GM18507 (cell line): ENCODE results near the gene FHIT.

Source experiments
- DNase-seq: peaks from one replicate; pipeline ENCODE4 v3.0.0; 2011; ENCODE audit warnings: low read depth; ENCODE audit not compliant: insufficient read length; ENCODE audit errors: extremely low spot score
- FAIRE-seq: peaks from 2 replicates; lab custom pipeline; 2011; peaks lifted over from hg19 to GRCh38; lab: Jason Lieb, UNC

FHIT gene

DNA sequence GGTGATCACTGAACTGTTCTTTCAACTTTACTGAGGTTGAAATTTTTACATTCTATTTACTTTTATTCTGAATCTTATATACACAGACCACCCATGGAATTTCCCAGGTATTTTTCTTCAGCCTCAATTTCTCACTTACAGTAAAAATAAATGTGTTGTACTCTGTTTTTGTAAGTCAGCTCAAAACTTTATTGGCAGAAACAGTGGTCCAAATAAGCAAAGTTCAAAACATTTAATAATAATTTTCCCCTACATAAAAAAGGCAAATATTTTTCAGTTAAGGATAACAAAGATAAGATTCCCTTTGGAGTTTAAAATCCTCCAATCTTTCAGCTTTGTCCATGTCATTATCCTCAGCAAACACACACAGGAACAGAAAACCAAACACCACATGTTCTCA, 738.0 kb downstream of the FHIT start:
- FAIRE-seq = no peak
- DNase-seq = no peak

DNA sequence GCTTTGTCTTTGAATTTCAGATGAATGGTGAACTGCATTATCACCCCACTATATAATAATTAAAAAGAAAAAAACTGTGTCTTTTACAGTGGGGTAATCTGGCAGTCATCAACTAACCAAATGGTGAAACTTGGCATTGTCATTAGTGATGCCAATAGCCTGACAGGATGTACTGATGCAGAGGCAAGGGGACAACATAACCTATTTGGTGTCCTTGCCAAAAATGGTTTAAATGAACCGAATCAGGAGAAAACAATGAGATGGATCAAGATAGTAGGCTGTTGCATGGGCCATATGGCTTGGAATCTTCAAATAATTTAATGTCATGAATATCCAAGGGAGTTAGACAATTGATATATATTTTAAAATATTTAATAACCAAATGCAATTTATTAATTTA, 738.7 kb downstream of the FHIT start:
- FAIRE-seq = no peak

DNA sequence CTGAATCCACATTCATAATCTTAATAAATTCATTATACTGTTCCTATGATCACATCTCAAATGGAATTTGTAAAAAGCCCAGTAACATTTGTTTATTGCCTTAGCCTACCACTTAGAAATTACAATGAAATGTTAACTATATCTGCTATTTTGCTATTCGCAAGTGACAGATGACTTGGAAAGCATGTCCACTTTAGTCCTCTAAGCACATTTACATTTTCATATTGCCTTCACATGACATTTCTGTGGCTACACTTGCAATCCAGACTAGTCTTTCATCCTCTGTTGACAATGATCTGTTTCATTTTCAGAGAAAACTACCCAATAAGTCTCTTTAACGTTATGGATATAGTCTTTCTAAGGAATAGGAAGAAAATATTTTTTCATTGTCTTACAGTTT, 741.8 kb downstream of the FHIT start:
- DNase-seq = no peak
- FAIRE-seq = no peak

More for the DNA sequence above, 738.7 kb downstream of the FHIT start:
- no peak for DNase-seq

DNA sequence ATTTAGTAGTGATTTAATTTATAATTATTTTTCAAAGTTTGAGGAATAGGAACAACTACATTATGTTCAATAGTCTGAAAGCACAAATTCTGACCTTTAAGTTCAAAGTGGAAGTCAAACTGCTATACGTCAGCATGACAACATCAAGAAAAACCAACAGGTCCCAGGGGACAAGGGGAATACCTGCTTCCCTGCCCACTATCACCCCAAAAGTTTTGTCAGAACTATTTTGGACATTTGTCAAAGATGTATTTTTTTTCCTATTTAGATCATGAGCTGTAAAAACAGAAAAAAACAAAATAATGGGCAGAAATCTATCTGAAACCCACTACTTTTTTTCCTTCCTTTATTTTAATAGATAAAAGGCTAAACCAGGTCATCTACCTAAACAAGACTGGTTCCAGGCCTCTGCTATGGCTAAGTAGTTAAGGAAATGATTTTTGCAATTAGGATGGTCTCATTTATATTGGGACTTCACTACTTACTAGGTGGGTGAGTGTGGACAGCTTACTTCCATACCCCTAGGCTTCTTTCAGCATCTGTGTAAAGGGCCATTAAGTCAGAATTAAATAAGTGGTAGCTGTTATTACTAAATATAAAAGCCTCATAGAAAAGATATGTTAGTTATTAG, 746.3 kb downstream of the FHIT start:
- FAIRE-seq (no peak), DNase-seq (no peak)

DNA sequence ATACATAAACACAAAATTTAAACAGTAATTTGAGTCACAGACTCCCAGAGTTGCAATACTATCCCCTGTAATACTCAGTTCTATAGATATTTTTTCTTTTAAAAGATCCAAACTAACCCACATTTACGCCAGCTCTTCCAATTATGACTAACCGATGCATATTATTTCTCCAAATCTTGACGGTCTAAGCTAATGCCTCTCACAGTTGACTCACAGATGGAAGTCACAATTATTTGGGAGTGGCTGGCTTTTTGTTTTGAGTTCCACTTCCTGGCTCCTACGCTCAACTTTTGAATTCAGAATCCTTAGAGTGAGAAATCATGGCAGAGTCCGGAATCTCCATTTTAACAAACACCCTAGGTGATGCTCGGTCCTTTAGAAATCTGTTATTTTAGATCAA, 749.9 kb downstream of the FHIT start:
- FAIRE-seq (no peak), DNase-seq (no peak)

DNA sequence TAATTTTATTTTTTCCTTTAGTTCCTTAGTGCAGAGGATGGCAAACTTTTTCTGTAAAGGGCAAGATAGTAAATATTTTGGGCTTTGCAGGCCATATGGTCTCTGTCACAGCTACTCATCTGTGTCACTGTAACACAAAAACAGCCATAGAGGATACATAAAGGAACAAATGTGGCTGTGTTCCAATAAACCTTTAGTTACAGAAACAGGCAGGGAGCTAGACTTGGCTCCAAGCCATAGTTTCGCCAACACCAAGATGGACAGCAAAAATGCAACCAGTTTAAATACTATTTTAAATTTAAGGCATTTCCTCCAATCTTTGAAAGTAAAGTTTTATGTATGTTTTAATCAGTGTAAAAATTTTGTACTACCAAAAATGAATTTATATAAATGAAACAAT, 753.4 kb downstream of the FHIT start:
- FAIRE-seq (no peak), DNase-seq (no peak)

DNA sequence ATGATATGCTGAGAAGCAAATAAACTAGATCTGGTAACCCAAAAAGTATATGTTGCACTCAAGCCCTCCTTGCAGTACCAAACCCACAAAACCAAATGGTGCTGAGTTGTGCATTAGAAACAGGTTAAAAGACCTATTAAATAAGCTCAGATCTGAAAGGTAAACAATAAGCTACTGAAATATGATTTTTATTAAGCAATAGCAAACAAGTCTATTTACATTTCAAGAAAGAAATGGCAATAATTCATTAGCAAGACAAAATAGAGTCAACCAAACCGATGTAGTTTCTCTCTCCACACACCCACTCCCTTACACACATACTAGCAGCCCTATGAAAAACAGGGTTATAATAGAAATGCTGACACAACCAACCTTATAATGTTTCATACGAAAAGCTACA, 760.3 kb downstream of the FHIT start:
- FAIRE-seq = no peak
- no peak for DNase-seq

DNA sequence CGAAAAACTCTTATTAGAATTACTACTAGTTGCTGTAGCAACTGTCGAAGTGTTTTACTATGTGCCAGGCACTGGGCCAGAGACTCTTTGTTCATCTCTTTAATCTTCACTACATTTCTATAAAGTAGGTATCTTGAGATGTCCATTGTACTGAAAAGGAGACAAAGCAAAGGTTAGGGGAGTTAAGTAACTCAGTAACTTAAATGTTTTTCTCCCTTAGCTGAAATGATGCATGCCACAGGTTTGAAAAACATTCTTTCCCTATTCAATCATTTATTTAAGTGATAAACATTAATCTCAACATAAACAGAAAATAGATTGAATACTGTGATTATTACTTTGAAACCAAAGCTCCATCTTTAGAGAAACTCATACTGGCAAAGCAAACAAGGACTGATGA, 776.2 kb downstream of the FHIT start:
- DNase-seq = no peak

DNA sequence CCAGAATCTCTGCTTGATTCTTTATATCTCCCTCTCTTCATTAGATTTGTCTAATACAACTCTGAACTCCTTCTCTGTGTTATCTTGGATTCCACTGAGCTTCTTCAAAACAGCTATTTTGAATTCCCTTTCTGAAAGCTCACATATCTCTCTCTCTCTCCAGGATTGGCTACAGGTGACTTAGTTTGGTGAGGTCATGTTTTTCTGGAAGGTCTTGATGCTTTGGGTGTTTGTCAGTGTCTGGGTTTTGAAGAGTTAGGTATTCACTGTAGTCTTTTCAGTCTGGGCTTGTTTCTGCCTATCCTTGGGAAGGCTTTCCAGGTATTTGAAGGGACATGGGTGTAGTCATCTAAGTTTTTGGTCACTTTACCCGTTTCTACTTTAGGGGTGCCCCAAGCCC, 781.8 kb downstream of the FHIT start:
- FAIRE-seq = no peak
- no peak for DNase-seq

More for the DNA sequence above, 776.2 kb downstream of the FHIT start:
- FAIRE-seq = no peak

DNA sequence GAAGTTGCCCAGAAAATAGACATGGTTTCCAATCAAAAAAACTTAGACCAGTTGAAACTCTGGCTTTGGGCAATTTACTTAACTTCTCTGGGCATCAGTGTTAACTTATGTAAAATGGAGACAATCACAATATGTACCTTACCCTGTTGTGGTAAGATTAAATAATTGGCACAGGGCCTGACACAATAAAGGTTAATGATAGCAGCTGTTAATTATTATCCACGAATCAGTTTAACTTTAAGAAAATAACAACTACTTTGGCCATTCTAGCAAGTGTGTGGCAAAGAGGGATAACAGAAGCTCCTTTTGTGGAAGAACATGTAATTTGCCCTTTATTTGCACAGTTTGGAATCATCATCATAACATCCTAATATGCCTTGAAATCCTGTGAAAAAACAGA, 787.6 kb downstream of the FHIT start:
- FAIRE-seq = no peak
- no peak for DNase-seq

DNA sequence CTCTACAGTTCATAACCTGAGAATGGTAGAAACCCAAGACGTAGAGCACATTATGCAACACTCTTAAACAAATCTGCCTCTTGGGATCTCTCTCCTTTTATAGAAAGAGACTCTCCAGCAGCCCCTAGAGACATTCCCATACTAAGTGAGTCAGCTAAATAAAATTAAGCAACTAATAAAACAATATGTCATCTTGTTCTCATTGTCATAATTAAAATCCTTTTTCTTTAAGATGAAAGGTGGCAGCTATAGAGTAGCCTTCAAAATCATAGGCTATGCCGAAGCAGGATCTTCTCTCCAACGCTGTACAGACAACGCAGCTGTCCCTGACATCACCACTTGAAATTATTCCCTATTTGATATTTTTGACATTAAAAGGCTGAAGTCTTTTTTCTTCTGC, 790.0 kb downstream of the FHIT start:
- FAIRE-seq (no peak), DNase-seq (no peak)

DNA sequence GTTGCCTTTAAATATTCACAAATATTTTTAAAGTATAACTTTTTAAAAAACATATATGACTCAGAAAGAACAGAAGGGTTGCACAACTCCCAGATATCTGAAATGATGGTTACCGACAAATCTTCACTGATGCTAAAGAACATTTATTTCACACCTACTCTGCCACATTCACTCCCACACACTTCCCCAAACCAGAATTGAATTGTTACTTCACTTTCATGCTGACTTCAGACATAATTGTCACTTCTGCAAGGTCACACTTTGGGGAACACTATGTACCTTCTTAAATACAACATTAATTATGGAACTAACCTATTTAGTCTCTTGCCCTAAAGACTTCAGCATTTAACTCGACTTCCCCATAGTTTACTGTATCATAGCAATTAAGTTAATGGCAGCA, 795.1 kb downstream of the FHIT start:
- FAIRE-seq = no peak
- DNase-seq = no peak

DNA sequence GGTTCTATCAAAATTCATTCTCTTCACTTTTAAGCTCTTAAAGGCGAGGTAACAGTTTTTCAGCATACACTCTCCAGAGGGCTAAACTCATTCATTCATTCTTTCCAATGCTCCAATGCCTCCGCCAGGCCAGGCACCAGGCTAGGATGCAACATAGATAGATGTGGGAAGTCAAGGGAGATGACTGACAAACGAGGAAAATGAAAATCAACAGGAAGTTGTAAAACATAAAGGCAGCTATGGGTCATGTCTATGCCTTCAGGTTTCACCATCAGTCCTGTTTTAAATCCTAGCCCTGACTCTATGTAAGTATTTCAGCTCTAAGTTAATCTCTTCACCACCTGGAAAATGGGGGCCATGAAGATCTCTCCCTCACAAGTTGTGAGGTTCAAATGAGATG, 797.9 kb downstream of the FHIT start:
- DNase-seq (no peak), FAIRE-seq (no peak)

DNA sequence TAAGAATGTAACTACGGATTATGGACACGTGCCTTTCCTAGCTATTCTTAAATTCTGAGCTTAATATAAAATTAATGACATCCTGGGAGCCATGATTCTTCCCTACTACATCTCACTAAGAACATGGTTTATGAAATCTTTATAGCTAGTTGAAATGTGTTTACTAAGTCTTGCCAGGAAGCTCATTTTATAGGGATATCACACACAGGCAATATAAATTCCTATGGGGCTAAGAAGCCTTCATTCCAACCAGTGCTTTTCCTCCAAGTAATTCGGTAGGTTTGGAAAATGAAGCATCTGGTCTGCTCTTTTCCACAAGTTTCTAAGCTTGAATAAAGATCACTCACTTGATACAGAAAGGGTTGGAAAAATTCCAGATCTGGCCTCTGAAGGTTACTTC, 802.6 kb downstream of the FHIT start:
- no peak for FAIRE-seq
- no peak for DNase-seq

DNA sequence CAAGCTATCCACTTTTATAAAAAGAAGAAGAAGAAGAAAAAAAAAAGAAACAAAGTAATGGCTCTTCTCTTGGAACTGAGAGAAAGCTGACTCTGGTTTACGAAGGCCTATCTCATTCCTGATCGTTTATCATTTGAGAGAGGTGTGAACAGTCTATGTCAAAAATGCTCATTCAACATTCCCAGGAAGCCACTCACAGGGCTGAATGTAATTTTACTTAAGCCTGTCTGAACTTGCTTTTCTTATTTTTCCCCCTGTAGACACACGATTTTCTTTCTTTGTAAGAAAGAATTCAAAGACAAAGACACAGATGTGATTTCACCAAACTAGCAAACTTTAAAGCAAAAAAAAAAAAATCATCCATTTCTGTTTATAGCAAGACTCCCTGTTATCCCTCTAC, 805.8 kb downstream of the FHIT start:
- no peak for DNase-seq
- FAIRE-seq = no peak

DNA sequence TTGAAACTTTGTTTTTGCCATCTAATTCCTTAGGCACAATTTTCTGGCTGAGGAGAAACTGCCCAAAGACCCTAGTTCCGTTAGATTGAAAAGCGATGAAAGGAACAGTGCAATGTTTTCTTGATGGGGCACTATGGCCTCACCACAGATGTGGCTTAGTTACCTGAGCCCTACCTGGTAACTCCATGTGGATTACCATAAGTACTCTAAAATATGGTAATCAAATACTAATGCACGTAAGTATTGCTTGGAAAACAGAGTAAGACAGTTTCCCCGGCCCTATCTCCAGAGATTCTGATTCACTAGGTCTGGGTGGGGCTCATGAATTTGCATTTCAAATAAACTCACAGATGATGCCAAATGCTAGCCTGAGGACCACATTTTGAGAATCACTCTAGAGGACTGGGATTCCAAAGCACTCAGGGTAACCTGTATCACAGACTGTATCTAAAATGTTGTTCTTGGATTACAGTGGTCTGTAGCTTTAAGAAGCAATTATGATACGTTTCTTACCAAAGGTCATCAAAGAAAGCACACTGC, 806.3 kb downstream of the FHIT start:
- FAIRE-seq (no peak), DNase-seq (no peak)

DNA sequence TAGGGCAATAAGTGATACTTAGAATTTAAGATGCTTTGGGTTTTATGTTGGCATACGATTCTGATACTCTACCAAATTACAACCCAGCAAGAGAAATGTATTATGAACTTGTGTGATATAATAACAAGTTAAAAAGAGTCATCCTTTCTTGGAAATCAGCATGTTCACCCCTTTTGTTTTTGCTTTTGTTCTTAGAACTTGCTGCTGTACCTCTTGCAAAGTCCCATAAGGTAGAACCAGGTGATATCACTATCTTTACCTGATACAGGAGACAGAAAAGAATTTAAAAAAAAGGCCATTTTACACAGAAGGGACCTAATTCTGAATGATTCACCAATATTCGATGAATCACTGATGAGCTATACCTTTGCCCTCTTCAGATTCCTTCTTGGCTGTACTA, 810.4 kb downstream of the FHIT start:
- DNase-seq = no peak
- no peak for FAIRE-seq

DNA sequence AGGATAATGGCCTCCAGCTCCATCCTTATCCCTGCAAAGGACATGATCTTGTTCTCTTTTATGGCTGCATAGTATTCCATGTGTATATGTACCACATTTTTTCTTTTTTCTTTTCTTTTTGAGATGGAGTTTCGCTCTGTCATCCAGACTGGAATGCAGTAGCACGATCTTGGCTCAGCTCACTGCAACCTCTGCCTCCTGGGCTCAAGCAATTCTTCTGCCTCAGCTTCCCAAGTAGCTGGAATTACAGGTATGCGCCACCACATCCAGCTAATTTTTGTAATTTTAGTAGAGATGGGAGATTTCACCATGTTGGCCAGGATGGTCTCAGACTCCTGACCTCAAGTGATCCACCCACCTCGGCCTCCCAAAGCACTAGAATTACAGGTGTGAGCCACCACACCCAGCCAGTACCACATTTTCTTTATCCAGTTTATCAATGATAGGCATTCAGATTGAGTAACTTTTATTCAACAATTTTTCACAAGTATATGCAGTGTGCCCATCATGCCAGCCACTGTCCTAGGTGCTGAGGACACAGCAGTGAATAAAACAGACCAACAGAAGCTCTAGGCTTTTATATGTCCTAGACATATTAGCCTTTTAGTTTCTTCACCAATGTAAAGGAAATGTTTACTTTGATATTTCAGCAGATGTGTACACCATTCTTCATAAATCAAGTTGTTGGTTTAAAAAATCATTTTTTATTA, 815.2 kb downstream of the FHIT start:
- FAIRE-seq (no peak), DNase-seq (no peak)

DNA sequence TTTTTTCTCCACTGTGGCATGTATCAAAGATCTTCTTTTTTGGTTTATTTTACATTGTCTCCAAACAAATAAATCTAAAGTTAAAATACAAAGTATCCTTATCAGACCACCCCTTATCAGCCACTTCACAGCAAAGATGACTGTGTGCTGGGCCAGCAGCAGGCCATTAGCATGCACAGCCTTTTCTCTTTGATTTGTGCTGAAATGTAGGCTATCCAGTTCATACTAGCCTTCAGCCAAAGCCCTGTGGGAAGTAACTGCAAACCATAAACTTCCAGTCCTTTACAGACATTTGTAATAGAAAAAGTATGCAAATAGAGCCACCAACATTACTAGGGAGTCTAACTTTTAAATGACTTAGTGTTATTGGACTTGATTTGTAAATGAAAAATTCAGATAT, 816.3 kb downstream of the FHIT start:
- DNase-seq = no peak
- no peak for FAIRE-seq

DNA sequence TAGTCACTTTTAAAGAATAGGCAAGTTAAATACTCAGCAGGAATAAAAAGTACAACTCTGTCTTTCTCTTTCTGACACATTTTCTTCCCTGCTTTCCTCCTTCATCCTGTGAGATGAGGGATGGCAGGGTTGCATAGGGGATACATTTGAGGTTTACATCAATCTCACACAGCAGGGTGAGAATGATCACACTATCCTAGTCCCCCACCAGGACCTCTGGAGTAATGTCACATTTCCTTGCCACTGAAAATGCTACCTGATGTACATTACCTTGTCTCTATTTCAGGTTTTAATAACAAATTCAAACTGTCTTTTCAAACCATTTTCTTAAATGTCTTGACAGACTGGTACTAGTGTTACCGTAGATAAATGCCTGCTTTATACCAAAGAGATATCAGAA, 816.9 kb downstream of the FHIT start:
- no peak for DNase-seq
- FAIRE-seq = no peak

DNA sequence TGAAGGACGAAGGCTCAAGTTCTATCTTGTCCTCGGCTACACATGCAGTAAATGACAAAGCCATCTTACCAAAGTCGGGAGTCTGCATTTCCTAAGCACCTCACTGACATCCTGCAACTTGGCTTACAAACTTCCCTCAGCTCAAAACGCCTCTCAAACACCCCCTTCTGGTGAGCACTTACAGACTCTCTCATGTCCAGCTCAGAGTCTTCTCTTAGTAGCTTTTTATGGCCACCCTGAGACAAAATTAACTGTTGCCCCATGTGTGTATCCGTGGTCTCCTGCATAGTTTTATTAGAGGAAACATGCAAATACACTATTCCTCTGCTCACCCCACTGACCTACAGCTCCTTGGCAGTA, 819.7 kb downstream of the FHIT start:
- DNase-seq = no peak
- FAIRE-seq = no peak
